Caco-2 (cell line): Measurements from ENCODE around the gene SUOX. TPM values are rescaled to one million over a fixed set of nuclear protein-coding genes. Genes with fewer than 3 reads are reported as not detected.

ENCODE experiments used
- BruUV-seq: library from RNA; stranded (reverse); fragments of 400-500 nt; replicated peaks from 2 replicates; lab custom pipeline; 2021; lab: Mats Ljungman, UMichigan
- CTCF ChIA-PET: fragments of 300-600 bp; sonication (Branson Sonifier 250); formaldehyde crosslinking; loops from one replicate; lab custom pipeline; 2022; ENCODE audit warnings: antibody characterized with exemption; lab: Charles Lee
- POLR2A ChIA-PET: fragments of 300-600 bp; sonication (Branson Sonifier 250); formaldehyde crosslinking; loops from one replicate; lab custom pipeline; 2022; ENCODE audit warnings: antibody characterized with exemption; lab: Charles Lee
- DNase-seq, 2 experiments: peaks; one replicate each; pipeline versions ENCODE4 v3.0.0 to v3.0.0-alpha.2; 2020 to 2022
- H3K27me3 ChIP-seq: replicated peaks from 2 replicates; pipeline ENCODE4 v1.6.0; 2011; ENCODE audit warnings: low read length; ENCODE audit not compliant: control insufficient read depth, insufficient read depth
- H3K36me3 ChIP-seq: 2 replicates; pipeline ENCODE4 v1.5.1; 2011; ENCODE audit warnings: low read length; ENCODE audit not compliant: control insufficient read depth, insufficient read depth
- H3K4me1 ChIP-seq: fragments of 250-450 bp; sonication (Bioruptor Pico); 2 replicates; pipeline ENCODE4 v1.5.1; 2020; ENCODE audit warnings: mild to moderate bottlenecking
- H3K4me3 ChIP-seq: 2 replicates; pipeline ENCODE4 v1.5.1; 2011; ENCODE audit warnings: low read depth, mild to moderate bottlenecking, control low read depth, low read length
- H3K9me3 ChIP-seq: fragments of 250-450 bp; sonication (Bioruptor Pico); 2 replicates; pipeline ENCODE4 v1.5.1; 2020; ENCODE audit warnings: mild to moderate bottlenecking, moderate library complexity
- H3K27ac Mint-ChIP-seq: one replicate; pipeline ENCODE4 v1.8.0; 2022; ENCODE audit warnings: mixed read lengths; ENCODE audit not compliant: unreplicated experiment
- H3K27me3 Mint-ChIP-seq: one replicate; pipeline ENCODE4 v1.8.0; 2022; ENCODE audit warnings: mixed read lengths; ENCODE audit not compliant: insufficient read depth, unreplicated experiment
- H3K36me3 Mint-ChIP-seq: one replicate; pipeline ENCODE4 v1.8.0; 2022; ENCODE audit warnings: mild to moderate bottlenecking, mixed read lengths; ENCODE audit not compliant: insufficient read depth, unreplicated experiment
- H3K4me1 Mint-ChIP-seq: one replicate; pipeline ENCODE4 v1.8.0; 2022; ENCODE audit warnings: low read depth, mixed read lengths; ENCODE audit not compliant: unreplicated experiment
- H3K4me3 Mint-ChIP-seq: one replicate; pipeline ENCODE4 v1.8.0; 2022; ENCODE audit warnings: mild to moderate bottlenecking, moderate library complexity, mixed read lengths; ENCODE audit not compliant: unreplicated experiment
- H3K9me3 Mint-ChIP-seq: one replicate; pipeline ENCODE4 v1.8.0; 2022; ENCODE audit warnings: mixed read lengths; ENCODE audit not compliant: unreplicated experiment
- CTCF ChIP-seq, 2 experiments: fragments of 200-600 bp in 1 of 2; IDR thresholded peaks; 1 replicate in 1 of 2; 2 replicates in 1 of 2; pipeline versions ENCODE4 v1.5.1 to v1.8.0; 2011 to 2022; ENCODE audit warnings: antibody characterized with exemption in 1 of 2, control low read depth in 1 of 2, inconsistent platforms in 1 of 2, low read depth in 1 of 2, low read length in 1 of 2, mild to moderate bottlenecking in 1 of 2, moderate library complexity in 1 of 2; ENCODE audit not compliant: insufficient read depth in 1 of 2, severe bottlenecking in 1 of 2, unreplicated experiment in 1 of 2
- intact Hi-C: fragments of 100-400 bp; cut with micrococcal nuclease; formaldehyde crosslinking; loops from one replicate; pipeline ENCODE4 v1.10.0; 2022; ENCODE audit not compliant: unreplicated experiment
- total RNA-seq: library from RNA; stranded (reverse); gene quantifications from 2 replicates; pipeline ENCODE4 v1.2.3, GENCODE V29; 2022

SUOX gene
- total RNA-seq, 1 experiment from 2014 or later, result 40.8 TPM

GRCh38 chr12:55955800-55956508 lies 41.1 kb upstream of the SUOX start:
- Mint-ChIP-seq H3K27ac (peak overlapping the region; percentile 93), H3K4me1 (peaks cover 41% of the 10 kb centered on the region), H3K27me3 (no peaks in the 10 kb centered on the region), H3K4me3 (peak overlapping the region; percentile 60), H3K36me3 (peaks cover 11% of the 10 kb centered on the region), H3K9me3 (no peaks in the 10 kb centered on the region)
- POLR2A ChIA-PET, result no interaction called here
- CTCF ChIA-PET, result interaction anchor here (0.9 to 1.8 kb wide), 4 partner anchors 16 to 29 kb away, joined by 3 to 11 read pairs (median 6); partner anchors contain the start of gene PYM1
- intact Hi-C loops, result loop anchor here (1.0 to 2.0 kb wide), 4 partner anchors 10 to 85 kb away; partner anchors contain the start of genes CDK2, PMEL and RPS26
- BruUV-seq, result no TSS peak
- H3K4me3 ChIP-seq, result no peak overlapping the region
- peaks cover 44% of the 10 kb centered on the region for H3K4me1 ChIP-seq
- DNase-seq, result peak; percentile 90 to 91
- H3K9me3 ChIP-seq, result no peaks in the 10 kb centered on the region
- H3K27me3 ChIP-seq, result no peaks in the 10 kb centered on the region
- peak; percentile 69 to 74 for TF ChIP-seq CTCF (IDR thresholded peaks at IDR 0.05; ENCODE audit: insufficient read depth in 1 of 2, low read depth in 1 of 2, low read length in 1 of 2, severe bottlenecking in 1 of 2, unreplicated experiment in 1 of 2)
- H3K36me3 ChIP-seq, result no peaks in the 10 kb centered on the region

GRCh38 chr12:55957106-55957859 lies 39.8 kb upstream of the SUOX start:
- no peak overlapping the region for H3K4me3 Mint-ChIP-seq
- H3K36me3 Mint-ChIP-seq, result peaks cover 11% of the 10 kb centered on the region
- no peak for DNase-seq
- Histone ChIP-seq H3K27me3 (no peaks in the 10 kb centered on the region), H3K4me1 (peaks cover 44% of the 10 kb centered on the region), H3K4me3 (no peak overlapping the region), H3K9me3 (no peaks in the 10 kb centered on the region), H3K36me3 (no peaks in the 10 kb centered on the region)
- ChIA-PET CTCF (interaction anchor here (1.0 kb wide), 1 partner anchor 9 kb away, joined by 3 read pairs; the partner anchor contains the start of gene PMEL), POLR2A (no interaction called here)
- H3K4me1 Mint-ChIP-seq, result peaks cover 36% of the 10 kb centered on the region
- BruUV-seq, result no TSS peak
- peak overlapping the region; percentile 93 for H3K27ac Mint-ChIP-seq
- H3K9me3 Mint-ChIP-seq, result no peaks in the 10 kb centered on the region
- intact Hi-C loops, result loop anchor here (2.0 kb wide), 1 partner anchor 14 kb away; no protein-coding TSS in a partner anchor
- H3K27me3 Mint-ChIP-seq, result no peaks in the 10 kb centered on the region
- TF ChIP-seq CTCF (IDR thresholded peaks at IDR 0.05; ENCODE audit: insufficient read depth in 1 of 2, low read depth in 1 of 2, low read length in 1 of 2, severe bottlenecking in 1 of 2, unreplicated experiment in 1 of 2), result no peak

- Mint-ChIP-seq H3K36me3 (peaks cover 26% of the 10 kb centered on the region), H3K4me1 (peaks cover 18% of the 10 kb centered on the region), H3K4me3 (no peak overlapping the region), H3K9me3 (no peaks in the 10 kb centered on the region), H3K27me3 (no peaks in the 10 kb centered on the region), H3K27ac (peak overlapping the region; percentile 32)
- CTCF ChIA-PET, result no interaction called here
- POLR2A ChIA-PET, result no interaction called here
- Histone ChIP-seq H3K27me3 (no peaks in the 10 kb centered on the region), H3K9me3 (no peaks in the 10 kb centered on the region), H3K4me1 (peaks cover 20% of the 10 kb centered on the region), H3K36me3 (no peaks in the 10 kb centered on the region), H3K4me3 (no peak overlapping the region)
- no peak for DNase-seq
- TF ChIP-seq CTCF (IDR thresholded peaks at IDR 0.05; ENCODE audit: insufficient read depth in 1 of 2, low read depth in 1 of 2, low read length in 1 of 2, severe bottlenecking in 1 of 2, unreplicated experiment in 1 of 2), result no peak
- BruUV-seq, result no TSS peak
- intact Hi-C loops, result no loop called here
These were observed 33.3 kb upstream of the SUOX start for GRCh38 chr12:55963760-55964159.
